GM12874 (cell line): ENCODE measurements around the gene NR3C2.

Experiments
- CTCF ChIP-seq: IDR thresholded peaks from 2 replicates; pipeline ENCODE4 v1.5.1; 2011; ENCODE audit warnings: low read depth, mild to moderate bottlenecking, control low read depth, low read length, moderate library complexity; ENCODE audit not compliant: insufficient read depth

NR3C2 gene

GRCh38 chr4:148235809-148236208 lies 206.4 kb downstream of the NR3C2 start:
- no peak for TF ChIP-seq CTCF

- no peak for TF ChIP-seq CTCF
Observed at GRCh38 chr4:148229798-148230197, 212.4 kb downstream of the NR3C2 start.

DNA sequence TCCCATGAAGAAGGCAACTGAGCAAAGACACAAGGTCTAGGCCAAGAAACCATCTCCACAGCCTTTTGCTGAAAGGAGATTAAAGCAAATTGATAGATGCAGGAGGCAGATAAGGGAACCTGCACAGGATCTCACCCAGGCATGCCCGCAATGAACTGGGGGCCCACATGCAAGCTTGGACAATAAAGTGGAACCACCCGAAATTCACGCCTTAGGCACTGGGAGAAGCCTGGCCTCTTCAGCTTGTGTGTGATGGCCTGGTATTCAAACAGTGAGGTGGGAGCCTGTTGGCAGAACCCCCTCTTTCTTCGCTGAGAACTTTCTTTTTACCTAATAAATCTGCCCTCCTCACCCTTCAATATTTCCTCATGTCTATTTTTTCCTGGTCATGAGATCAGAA lies 213.2 kb downstream of the NR3C2 start:
- no peak for TF ChIP-seq CTCF

DNA sequence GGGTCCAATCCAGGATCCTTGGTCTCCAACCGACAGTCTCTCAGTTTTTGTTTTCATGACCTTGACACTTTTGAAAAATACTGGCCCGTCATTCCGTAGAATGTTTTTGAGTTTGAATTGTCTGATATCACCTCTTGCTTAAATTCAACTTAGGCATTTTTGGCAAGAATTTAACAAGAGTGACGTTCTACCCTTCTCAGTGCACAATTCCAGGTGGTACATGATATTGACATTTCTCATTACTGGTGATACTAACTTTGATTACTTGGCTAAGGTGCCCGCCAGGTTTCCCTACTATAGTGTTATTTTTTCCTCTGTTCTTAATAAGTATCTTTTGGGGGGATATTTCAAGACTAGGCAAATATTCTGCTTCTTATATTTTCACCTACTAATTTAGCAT lies 215.1 kb downstream of the NR3C2 start:
- TF ChIP-seq CTCF = no peak

- TF ChIP-seq CTCF = no peak
Observed at GRCh38 chr4:148226341-148226740, 215.9 kb downstream of the NR3C2 start.

DNA sequence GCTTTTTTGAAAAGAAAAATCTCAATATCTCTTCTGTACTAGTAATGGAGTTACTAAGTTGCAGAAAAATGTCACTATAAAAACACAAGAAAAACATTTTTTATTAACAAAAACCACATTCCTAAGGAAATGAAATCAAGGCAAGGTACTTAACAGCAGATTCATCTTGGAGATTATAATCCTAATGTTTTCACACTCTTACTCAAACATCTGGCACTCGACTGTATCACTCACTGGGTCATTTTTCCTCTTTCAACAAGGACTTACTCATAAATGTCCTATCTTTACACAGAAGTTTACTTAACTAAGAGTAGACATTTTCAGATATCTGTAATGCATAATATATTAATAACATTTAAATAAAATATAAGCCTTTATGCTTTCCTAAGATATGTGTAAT lies 216.6 kb downstream of the NR3C2 start:
- TF ChIP-seq CTCF = no peak

- TF ChIP-seq CTCF = no peak
Observed at GRCh38 chr4:148224476-148224875, 217.7 kb downstream of the NR3C2 start.

DNA sequence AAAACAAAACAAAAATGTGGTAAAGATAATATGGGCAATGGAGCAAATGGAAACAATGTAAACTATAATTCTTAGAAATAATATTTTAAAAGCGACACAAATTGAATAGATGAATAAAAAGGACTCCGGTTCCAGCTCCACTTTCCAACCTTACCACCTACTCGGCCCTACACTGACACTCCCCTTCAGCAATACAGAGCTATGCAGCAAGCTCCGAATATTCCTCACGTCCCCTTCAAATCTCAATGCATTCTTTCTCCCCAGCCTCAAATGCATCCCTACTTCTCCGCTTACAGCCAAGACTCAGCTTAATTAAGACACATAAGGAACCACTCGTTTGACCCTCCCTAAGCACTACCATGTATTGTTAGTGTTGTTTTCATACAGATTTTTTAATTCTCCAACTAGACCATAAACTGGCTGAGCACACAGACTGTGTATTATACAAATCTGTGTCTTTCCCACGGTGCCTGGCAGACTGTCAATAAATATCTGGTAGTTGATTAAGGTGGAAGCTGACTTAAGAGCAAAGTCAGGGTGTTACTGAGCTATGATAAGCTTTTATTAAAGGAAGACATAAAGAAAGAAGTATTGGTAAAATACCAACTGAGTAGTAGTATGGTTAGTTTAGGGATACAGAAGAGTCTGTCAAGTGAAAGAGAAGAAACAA lies 219.1 kb downstream of the NR3C2 start:
- no peak for TF ChIP-seq CTCF
